OCI-LY3 (cell line): ENCODE data around the gene UBE3B.

ENCODE experiments used
- EZH2phosphoT487 ChIP-seq: fragments of 200-600 bp; shearing (Covaris generic); IDR thresholded peaks from 2 replicates; pipeline ENCODE4 v1.6.1; 2018; ENCODE audit warnings: antibody characterized with exemption, mixed run types, low read depth
- TF ChIP-seq, protein P1 (sequence below): fragments of 200-600, 300-600 bp; sonication (generic); IDR thresholded peaks from 2 replicates; pipeline ENCODE4 v1.5.1; 2014; ENCODE audit warnings: antibody characterized with exemption, low read length, low read depth

DNA sequence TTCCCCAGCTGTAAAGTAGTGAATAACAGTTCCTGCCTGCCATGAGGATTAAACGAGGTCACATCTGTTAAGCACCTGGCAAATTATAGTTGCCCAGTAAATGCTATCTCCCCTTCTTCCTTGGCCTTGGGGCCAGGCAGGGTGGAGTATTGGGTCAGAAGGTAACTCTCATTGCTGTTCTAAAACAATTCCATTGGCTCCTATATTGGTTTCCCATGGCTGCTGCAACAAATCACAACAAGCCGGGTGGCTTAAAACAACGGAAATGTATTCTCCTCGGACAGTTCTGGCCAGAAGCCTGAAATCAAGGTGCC lies 63.9 kb downstream of the UBE3B start:
- TF ChIP-seq, protein P1, sequence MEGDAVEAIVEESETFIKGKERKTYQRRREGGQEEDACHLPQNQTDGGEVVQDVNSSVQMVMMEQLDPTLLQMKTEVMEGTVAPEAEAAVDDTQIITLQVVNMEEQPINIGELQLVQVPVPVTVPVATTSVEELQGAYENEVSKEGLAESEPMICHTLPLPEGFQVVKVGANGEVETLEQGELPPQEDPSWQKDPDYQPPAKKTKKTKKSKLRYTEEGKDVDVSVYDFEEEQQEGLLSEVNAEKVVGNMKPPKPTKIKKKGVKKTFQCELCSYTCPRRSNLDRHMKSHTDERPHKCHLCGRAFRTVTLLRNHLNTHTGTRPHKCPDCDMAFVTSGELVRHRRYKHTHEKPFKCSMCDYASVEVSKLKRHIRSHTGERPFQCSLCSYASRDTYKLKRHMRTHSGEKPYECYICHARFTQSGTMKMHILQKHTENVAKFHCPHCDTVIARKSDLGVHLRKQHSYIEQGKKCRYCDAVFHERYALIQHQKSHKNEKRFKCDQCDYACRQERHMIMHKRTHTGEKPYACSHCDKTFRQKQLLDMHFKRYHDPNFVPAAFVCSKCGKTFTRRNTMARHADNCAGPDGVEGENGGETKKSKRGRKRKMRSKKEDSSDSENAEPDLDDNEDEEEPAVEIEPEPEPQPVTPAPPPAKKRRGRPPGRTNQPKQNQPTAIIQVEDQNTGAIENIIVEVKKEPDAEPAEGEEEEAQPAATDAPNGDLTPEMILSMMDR: no peak
- TF ChIP-seq EZH2phosphoT487: no peak
